GM21515 (cell line): ENCODE data around the gene ATP6V1B1.

ENCODE experiments used
- ATAC-seq: cut with Tn5 transposase; IDR thresholded peaks from one replicate; pipeline ENCODE4 v1.9.1; 2021; ENCODE audit not compliant: unreplicated experiment

The ATP6V1B1 gene

GRCh38 chr2:70926042-70926441 lies 9.7 kb upstream of the ATP6V1B1 start:
- no peak for ATAC-seq

DNA sequence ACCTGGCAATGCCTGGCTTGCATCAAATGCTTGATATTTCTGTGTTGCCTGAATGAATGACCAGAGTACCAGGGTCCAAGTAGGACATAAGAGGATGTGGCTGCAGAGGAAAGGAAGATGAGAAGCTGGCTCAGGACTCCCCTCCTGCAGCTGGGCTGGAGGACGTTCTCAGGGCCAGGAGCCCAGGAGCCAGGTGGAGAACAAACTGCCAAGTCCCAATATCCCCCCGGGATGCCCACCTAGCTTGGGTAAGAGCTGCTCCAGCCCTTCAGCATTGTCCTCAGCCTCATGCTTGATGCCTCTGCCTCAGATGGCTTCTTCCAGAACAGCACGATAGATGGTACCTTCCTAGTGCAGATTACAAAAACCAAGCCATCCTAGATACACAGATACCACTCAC lies 8.6 kb upstream of the ATP6V1B1 start:
- ATAC-seq: no peak

DNA sequence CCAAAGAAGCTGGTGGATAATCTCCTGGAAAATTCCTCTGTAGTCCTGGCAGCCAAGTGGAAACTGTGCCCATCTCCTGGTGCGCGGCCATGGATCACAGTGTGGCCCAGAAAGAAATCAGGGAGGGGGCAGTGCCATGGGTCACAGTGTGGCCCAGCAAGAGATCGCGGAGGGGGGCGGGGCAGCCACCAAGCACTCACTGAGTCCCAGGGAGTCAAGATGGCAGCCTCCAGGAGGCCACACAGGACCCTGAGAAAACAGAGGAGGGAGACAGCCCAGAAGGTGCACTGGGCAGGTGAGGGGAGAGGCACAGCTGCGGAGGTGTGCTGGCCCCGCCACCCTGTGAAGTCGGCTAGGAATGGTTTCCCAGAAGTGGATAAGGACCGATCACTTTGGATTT lies 8.1 kb upstream of the ATP6V1B1 start:
- no peak for ATAC-seq

DNA sequence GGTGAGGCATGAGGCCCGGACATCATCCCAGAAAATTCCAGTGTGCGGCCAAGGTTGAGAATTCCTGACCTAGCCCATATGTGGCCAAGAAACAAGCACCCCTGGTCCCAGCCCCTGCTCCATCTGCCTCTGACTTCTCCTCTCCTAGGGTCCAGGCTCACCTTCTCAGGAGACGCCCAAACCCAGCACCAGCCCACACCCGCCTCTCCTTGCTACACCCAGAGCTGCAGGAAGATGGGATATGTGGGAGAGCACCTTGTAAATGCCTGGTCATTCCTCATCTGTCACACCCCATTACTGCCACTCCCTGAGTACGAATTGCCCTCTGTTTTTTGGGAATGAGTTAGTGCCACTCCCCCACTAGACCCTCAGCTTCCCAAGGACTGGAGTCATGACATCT lies 7.3 kb upstream of the ATP6V1B1 start:
- ATAC-seq: no peak

GRCh38 chr2:70930371-70931329 lies 5.0 kb upstream of the ATP6V1B1 start:
- no peak for ATAC-seq

DNA sequence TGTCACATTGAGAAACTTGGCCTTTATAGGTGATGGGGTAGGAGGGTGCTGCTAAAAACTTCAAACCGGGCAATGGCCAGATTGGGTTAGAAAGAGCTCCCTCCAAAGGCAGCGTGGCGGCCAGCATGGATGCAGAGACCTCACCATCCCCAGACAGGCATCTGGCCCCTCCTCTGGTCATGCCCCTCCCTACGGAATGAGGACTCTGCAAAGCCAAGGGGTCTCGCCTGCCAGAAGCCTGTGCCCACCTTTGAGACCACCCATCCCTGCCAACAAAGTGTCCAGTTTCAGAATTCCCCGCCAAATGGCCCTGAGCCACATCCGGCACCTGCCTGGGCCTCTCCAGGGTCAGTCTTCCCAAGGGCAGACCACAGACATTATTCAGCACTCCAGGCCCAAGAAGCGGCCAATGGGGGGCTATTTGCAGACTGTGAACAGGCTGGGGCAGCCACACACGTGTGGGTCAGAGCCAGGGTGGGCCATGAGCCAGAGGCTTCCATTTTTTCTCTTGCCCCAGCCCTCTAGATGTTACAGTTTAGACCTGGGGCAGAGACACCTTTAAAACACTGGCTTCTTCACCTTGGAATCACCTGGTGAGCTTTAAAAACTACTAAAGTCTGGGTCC lies 4.2 kb upstream of the ATP6V1B1 start:
- ATAC-seq: no peak

DNA sequence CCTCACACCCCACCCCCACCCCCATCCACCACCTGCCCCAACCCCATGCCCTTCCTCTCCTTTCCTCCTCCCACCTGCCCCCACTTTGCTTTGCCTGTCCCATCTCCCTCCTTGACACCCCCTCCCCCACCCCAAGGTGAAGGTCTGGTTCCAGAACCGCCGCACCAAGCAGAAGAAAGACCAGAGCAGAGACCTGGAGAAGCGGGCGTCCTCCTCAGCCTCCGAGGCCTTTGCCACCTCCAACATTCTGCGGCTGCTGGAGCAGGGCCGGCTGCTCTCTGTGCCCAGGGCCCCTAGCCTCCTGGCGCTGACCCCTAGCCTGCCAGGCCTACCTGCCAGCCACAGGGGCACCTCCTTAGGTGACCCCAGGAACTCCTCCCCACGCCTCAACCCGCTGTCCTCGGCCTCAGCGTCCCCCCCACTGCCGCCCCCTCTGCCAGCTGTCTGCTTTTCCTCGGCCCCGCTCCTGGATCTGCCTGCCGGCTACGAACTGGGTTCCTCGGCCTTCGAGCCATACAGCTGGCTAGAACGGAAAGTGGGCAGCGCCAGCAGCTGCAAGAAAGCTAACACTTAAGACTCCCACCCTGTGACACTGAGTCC lies 3.0 kb upstream of the ATP6V1B1 start:
- ATAC-seq: no peak

GRCh38 chr2:70934981-70935380 lies 719 bp upstream of the ATP6V1B1 start:
- ATAC-seq: no peak

GRCh38 chr2:70936165-70936978 lies 672 bp downstream of the ATP6V1B1 start:
- ATAC-seq: no peak

DNA sequence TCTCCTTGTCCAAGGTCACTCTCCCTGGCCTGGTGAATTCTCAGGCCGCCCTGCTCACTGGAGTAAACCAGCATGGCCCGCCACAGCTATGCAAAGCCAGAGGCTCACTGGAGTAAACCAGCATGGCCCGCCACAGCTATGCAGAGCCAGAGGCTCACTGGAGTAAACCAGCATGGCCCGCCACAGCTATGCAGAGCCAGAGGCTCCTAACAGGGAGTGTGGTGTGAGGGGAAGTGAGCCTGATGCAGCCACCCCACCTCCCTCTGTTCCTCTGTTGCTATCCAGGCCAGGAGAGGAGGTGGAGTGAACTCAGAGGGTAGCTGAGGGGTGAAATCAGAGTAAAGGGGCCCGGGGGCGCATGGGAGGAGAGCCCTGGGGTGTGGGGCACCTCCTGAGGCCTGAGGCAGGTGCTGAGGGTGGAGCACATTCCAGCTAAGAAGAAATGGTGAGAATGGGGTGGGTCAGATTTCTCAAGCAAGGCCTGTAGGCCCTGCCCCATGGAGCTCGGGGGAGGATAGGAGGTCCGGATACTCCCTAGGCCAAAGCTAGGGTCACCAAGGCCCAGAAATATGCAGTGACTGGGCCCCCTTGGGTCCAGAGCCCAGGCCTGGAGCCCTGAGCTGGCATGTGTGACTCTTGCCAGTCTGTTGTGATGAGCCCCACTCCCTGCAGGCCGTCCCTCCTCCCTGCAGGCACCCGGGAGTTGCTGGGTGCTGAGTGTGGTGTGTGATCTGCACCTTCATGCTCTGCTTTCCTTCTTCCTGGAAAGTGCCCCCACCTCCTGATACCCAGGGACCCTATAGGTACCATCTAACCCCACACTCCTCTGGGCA lies 1.5 kb downstream of the ATP6V1B1 start:
- no peak for ATAC-seq

DNA sequence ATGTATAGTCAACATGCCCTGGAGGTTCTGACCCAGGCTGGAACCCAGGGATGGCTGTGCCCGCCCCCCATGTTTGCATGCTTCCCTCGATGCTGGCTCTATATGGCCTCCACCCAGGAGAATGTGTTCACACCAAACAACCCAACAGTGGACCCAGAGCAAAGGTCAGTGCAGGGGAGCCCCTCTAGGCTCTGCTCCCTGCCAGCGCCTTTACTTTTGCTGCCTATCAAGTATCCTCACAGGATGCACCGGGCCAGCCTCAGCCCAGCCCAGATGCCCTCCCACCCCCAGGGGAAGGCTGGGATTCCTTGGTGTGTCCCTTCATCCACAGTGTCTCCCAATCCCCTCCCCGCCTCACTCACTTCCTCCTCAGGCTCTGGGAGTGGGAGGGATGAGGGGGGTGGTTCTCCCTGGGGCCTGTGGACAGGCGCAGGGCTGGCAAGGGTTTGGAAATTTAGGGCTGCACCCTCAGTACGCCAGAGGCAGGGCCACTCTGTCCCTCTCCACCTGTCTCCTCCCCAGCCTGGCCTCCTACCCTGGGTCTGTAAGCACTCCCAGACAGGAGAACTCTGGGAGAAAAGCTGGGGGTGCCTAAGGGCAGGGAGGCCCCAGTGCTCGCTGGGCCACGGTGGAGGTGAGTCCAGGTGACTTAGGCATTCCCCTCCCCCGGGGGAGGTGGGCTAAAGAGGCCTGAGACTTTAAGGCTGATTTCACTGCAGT lies 2.3 kb downstream of the ATP6V1B1 start:
- no peak for ATAC-seq

DNA sequence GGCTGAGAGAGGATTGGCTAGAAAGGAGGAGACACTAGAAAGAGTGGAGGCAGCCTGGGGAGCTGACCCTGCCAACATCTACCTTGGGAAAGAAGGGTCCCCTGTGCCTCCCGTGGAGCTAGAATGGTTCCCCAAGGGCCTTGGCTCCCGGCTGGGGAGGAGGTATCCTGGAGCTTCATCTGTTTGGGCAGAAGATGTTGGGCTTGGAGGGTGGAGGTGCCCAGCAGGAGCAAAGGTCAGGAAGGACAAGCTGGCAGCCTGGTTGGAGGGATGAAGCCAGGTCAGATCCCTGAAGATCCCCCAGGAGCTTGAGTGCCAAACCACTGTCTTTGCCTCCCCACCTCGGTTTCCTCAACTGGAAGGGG lies 2.9 kb downstream of the ATP6V1B1 start:
- no peak for ATAC-seq

DNA sequence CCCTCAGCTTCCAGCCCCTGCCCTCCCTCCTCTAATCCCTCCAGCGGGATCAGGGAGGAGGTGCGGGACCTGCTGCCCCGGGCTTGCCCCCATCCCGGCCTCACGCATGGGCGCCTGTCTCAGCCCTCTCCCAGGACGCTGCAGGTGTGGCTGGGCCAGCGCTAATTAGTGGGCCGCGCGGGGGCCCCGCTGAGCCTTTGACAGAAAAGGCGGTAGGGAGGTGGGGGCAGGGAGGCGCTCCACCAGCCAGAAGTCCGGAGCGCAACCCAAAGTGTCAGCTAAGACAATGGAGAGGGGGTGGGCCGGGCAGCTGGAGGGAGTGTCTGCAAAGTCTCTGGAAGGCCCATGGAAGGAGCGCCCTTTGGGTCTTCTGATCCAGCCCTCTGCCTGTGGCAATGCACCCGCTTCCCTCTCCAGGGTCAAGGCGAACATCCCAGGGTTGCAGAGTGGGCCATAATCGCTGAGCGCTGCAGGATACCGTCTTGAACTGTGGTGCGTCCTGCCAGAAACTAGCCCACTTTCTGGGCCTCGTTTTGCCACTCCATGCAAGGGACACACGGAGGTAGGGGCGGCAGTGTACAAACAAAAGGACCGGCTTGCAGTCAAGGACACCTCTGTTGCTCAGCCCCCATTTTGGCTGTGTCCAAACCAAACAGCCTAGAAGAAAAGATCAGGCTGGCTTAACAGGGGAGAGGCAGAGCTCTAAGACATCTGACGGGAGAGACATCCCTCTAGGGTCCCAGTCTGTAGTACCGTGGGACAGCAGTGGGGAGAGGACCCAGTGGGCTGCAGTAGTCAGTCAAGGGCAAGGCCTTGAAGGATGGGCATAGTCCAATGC lies 3.5 kb downstream of the ATP6V1B1 start:
- no peak for ATAC-seq

DNA sequence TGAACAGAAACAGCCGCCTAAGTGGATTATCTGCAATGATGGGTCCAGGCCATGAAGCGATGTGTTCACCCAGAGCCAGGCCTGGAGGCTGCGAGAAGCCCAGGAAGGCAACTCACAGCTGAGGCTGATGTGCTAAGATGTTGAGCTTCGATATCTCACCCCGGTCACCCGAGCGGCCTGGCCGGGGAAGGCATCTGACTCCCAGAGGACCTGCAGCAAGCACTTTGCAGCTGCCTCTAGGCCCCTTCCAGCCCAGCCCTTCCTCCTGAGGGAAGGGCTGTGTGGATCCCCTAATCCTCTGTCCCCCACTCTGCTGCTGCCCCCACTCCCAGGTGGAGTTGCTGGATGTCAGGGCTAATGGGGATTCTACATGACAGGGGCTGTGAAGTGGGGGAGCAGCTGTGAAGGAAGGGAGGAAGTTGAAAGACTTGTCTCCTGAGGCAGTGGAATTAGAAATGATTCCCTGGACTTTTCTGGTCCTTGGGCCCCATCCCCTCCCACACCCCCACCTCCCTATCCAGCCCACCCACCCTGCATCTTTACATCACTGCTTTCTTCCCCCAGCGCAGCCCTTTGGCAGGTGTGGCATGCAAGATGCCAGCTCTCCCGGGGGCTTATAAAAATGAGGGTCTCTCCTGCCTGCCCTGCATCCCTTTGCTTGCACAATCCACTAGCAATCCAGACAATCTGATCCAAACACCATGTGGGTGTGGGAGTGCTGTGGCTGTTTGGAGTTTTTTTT lies 4.3 kb downstream of the ATP6V1B1 start:
- no peak for ATAC-seq

- ATAC-seq: no peak
These were observed 5.5 kb downstream of the ATP6V1B1 start for GRCh38 chr2:70941186-70941585.

DNA sequence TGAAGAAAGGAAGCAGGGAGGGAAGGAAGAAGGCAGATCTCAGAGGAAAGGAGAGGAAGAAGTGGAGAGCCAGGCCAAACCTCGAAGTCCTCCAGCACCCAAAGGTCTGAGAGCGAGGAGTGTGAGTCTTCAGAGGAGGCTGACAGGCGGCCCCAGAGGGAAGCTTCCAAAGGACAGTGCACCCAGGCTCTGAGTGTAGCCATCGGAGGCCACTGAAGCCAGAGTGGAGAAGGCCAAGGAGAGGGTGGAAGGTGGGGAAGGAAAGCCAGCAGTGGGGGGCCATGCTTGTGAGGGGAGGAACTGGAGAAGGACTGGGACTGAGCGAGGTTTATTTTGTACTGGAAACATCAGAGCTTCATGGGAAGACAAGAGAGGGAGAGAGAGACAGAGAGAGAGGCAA lies 6.0 kb downstream of the ATP6V1B1 start:
- no peak for ATAC-seq

GRCh38 chr2:70942396-70943204 lies 6.9 kb downstream of the ATP6V1B1 start:
- no peak for ATAC-seq
